Fibroblast of lung (primary cell): ENCODE results near the gene CCDC57. TPM values are rescaled to one million over a fixed set of nuclear protein-coding genes. Genes with fewer than 3 reads are reported as not detected.

Experiments
- DNase-seq, 2 donors: peaks; one replicate each; pipeline versions ENCODE4 v3.0.0 to v3.0.0-alpha.2; 2010; ENCODE audit warnings: low read depth in 2 of 2
- H2AFZ ChIP-seq: 2 replicates; pipeline ENCODE4 v1.5.1; 2012; ENCODE audit warnings: low read length, control low read depth, inconsistent platforms
- H3K27ac ChIP-seq: 2 replicates; pipeline ENCODE4 v1.5.1; 2011; ENCODE audit warnings: low read length, control low read depth; ENCODE audit not compliant: insufficient read depth
- H3K27me3 ChIP-seq: 2 replicates; pipeline ENCODE4 v1.5.1; 2011; ENCODE audit warnings: mild to moderate bottlenecking, low read length; ENCODE audit not compliant: control insufficient read depth, insufficient read depth
- H3K36me3 ChIP-seq: 2 replicates; pipeline ENCODE4 v1.5.1; 2011; ENCODE audit warnings: low read length; ENCODE audit not compliant: control insufficient read depth, insufficient read depth
- H3K4me1 ChIP-seq: 2 replicates; pipeline ENCODE4 v1.5.1; 2011; ENCODE audit warnings: low read length; ENCODE audit not compliant: control insufficient read depth, insufficient read depth; ENCODE audit errors: extremely low read depth
- H3K4me2 ChIP-seq: 2 replicates; pipeline ENCODE4 v1.5.1; 2011; ENCODE audit warnings: low read length, control low read depth; ENCODE audit not compliant: insufficient read depth; ENCODE audit errors: extremely low read depth
- H3K4me3 ChIP-seq, 4 experiments: fragments of 200-600 bp in 1 of 4; sonication (generic) in 1 of 4; replicated peaks in 1 of 4; 2 replicates each; pipeline ENCODE4 v1.5.1; 2011 to 2016; ENCODE audit warnings: low read length in 4 of 4, low read depth in 3 of 4, mild to moderate bottlenecking in 3 of 4, control low read depth in 2 of 4, inconsistent platforms in 1 of 4, mixed read lengths in 1 of 4; ENCODE audit not compliant: insufficient read depth in 1 of 4; ENCODE audit errors: control extremely low read depth in 1 of 4
- H3K79me2 ChIP-seq: 2 replicates; pipeline ENCODE4 v1.5.1; 2012; ENCODE audit warnings: mild to moderate bottlenecking, low read length, inconsistent platforms; ENCODE audit not compliant: control insufficient read depth, insufficient read depth
- H3K9ac ChIP-seq: 2 replicates; pipeline ENCODE4 v1.5.1; 2011; ENCODE audit warnings: mild to moderate bottlenecking, low read length, control low read depth; ENCODE audit not compliant: insufficient read depth
- H3K9me3 ChIP-seq: 2 replicates; pipeline ENCODE4 v1.5.1; 2012; ENCODE audit warnings: low read depth, low read length; ENCODE audit not compliant: control insufficient read depth, insufficient read depth
- H4K20me1 ChIP-seq: 2 replicates; pipeline ENCODE4 v1.5.1; 2011; ENCODE audit warnings: low read length; ENCODE audit not compliant: control insufficient read depth, insufficient read depth; ENCODE audit errors: extremely low read depth
- CTCF ChIP-seq, 2 donors: IDR thresholded peaks in 1 of 2; conservative IDR thresholded peaks in 1 of 2; 1 replicate in 1 of 2; 2 replicates in 1 of 2; pipeline ENCODE4 v1.5.1; 2011 to 2012; ENCODE audit warnings: low read length in 2 of 2, control low read depth in 1 of 2, inconsistent platforms in 1 of 2, low read depth in 1 of 2, mild to moderate bottlenecking in 1 of 2
- EZH2 ChIP-seq: IDR thresholded peaks from 2 replicates; pipeline ENCODE4 v1.5.1; 2012; ENCODE audit warnings: low read length, control low read depth, mild to moderate bottlenecking; ENCODE audit errors: missing control alignments
- polyA plus RNA-seq, 2 donors: library from polyadenylated mRNA; depleted of rRNA in 1 of 2; stranded (reverse) in 1 of 2; unstranded in 1 of 2; fragments of >200 nt; gene quantifications; 2 replicates each; pipeline ENCODE4 v1.2.1, GENCODE V29; 2011 to 2012; ENCODE audit warnings: missing spikeins in 1 of 2
- total RNA-seq: library from RNA; depleted of rRNA; stranded (reverse); fragments of >200 nt; gene quantifications from 2 replicates; pipeline ENCODE4 v1.2.1, GENCODE V29; 2014

CCDC57 gene
- total and polyA plus RNA-seq, 2 donors (not counting 1 experiment from before 2014, with no cell fraction given), result 7.1 to 10.1 TPM

- no peak overlapping the region for H3K4me2 ChIP-seq
- H3K4me3 ChIP-seq, result no peak overlapping the region
- H3K79me2 ChIP-seq, result no peaks in the 10 kb centered on the region
- H3K27me3 ChIP-seq, result no peaks in the 10 kb centered on the region
- no peaks in the 10 kb centered on the region for H3K36me3 ChIP-seq
- DNase-seq, result no peak
- H3K4me1 ChIP-seq, result peaks cover 10% of the 10 kb centered on the region
- no peak overlapping the region for H3K9ac ChIP-seq
- H3K27ac ChIP-seq, result no peak overlapping the region
- no peak overlapping the region for H2AFZ ChIP-seq
- no peaks in the 10 kb centered on the region for H4K20me1 ChIP-seq
- no peaks in the 10 kb centered on the region for H3K9me3 ChIP-seq
- TF ChIP-seq EZH2 (no peak), CTCF (conservative IDR thresholded peaks at IDR 0.05 in 1 of 2, IDR thresholded peaks at IDR 0.05 in 1 of 2; ENCODE audit: low read depth in 1 of 2, low read length in 2 of 2) (no peak)
Observed at GRCh38 chr17:82108038-82108437, 104.6 kb downstream of the CCDC57 start.

GRCh38 chr17:82107341-82107860 is 105.2 kb downstream of the CCDC57 start:
- Histone ChIP-seq H3K4me1 (peaks cover 10% of the 10 kb centered on the region), H4K20me1 (no peaks in the 10 kb centered on the region), H3K9ac (no peak overlapping the region), H3K27me3 (no peaks in the 10 kb centered on the region), H3K36me3 (no peaks in the 10 kb centered on the region), H3K4me3 (no peak overlapping the region), H3K27ac (no peak overlapping the region), H3K79me2 (no peaks in the 10 kb centered on the region), H2AFZ (no peak overlapping the region), H3K9me3 (no peaks in the 10 kb centered on the region), H3K4me2 (no peak overlapping the region)
- DNase-seq, result no peak
- TF ChIP-seq CTCF (conservative IDR thresholded peaks at IDR 0.05 in 1 of 2, IDR thresholded peaks at IDR 0.05 in 1 of 2; ENCODE audit: low read depth in 1 of 2, low read length in 2 of 2) (peak in 1 of 2 donors; percentile 32), EZH2 (no peak)

- peaks cover 10% of the 10 kb centered on the region for H3K4me1 ChIP-seq
Observed at GRCh38 chr17:82106688-82107305, 105.8 kb downstream of the CCDC57 start.

More at GRCh38 chr17:82106688-82107305, 105.8 kb downstream of the CCDC57 start:
- TF ChIP-seq EZH2, result no peak
- TF ChIP-seq CTCF (conservative IDR thresholded peaks at IDR 0.05 in 1 of 2, IDR thresholded peaks at IDR 0.05 in 1 of 2; ENCODE audit: low read depth in 1 of 2, low read length in 2 of 2), result no peak
- no peak for DNase-seq
- Histone ChIP-seq H4K20me1 (no peaks in the 10 kb centered on the region), H2AFZ (peak overlapping the region; percentile 49), H3K79me2 (no peaks in the 10 kb centered on the region), H3K27me3 (no peaks in the 10 kb centered on the region), H3K9ac (no peak overlapping the region), H3K4me3 (no peak overlapping the region), H3K36me3 (no peaks in the 10 kb centered on the region), H3K27ac (no peak overlapping the region), H3K4me2 (no peak overlapping the region), H3K9me3 (no peaks in the 10 kb centered on the region)
